Fibroblast of the aortic adventitia (primary cell): ENCODE results near the gene COL4A1. TPM values are rescaled to one million over a fixed set of nuclear protein-coding genes. Genes with fewer than 3 reads are reported as not detected.

Source experiments
- DNase-seq: peaks from one replicate; pipeline ENCODE4 v3.0.0-alpha.2; 2010; ENCODE audit warnings: low read depth
- H3K4me3 ChIP-seq: 2 replicates; pipeline ENCODE4 v1.5.1; 2011; ENCODE audit warnings: low read depth, mild to moderate bottlenecking, control low read depth, low read length, moderate library complexity
- total RNA-seq: library from RNA; depleted of rRNA; stranded (reverse); fragments of >200 nt; gene quantifications from 2 replicates; pipeline ENCODE4 v1.2.3, GENCODE V29; 2012; ENCODE audit warnings: low replicate concordance
- TF ChIP-seq, protein P1 (sequence below): IDR thresholded peaks from 2 replicates; pipeline ENCODE4 v1.5.1; 2011; ENCODE audit warnings: mild to moderate bottlenecking, low read length, control low read depth, inconsistent platforms; ENCODE audit not compliant: insufficient read depth

COL4A1 gene
- total RNA-seq, 1 donor, result 43.7 TPM

DNA sequence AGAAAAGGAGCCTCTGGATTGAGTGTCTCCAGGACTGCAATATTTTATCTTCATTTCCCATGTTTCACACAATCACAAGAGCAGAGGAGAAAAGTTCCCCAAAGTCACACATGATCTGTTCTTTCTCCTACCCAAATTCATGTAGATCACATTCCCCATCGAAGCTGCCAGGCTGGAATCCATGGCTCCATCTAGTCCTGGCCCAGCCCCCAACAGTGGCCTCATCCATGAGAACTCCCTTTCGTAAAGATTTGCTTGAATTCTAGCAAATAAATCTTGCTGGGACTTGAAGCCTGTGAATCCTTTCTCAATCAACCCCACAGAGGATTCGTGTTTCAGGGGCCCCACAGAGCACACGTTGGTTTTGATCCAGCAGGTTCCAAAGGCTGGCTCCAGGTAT is 109.5 kb downstream of the COL4A1 start:
- no peak overlapping the region for H3K4me3 ChIP-seq
- TF ChIP-seq, protein P1, sequence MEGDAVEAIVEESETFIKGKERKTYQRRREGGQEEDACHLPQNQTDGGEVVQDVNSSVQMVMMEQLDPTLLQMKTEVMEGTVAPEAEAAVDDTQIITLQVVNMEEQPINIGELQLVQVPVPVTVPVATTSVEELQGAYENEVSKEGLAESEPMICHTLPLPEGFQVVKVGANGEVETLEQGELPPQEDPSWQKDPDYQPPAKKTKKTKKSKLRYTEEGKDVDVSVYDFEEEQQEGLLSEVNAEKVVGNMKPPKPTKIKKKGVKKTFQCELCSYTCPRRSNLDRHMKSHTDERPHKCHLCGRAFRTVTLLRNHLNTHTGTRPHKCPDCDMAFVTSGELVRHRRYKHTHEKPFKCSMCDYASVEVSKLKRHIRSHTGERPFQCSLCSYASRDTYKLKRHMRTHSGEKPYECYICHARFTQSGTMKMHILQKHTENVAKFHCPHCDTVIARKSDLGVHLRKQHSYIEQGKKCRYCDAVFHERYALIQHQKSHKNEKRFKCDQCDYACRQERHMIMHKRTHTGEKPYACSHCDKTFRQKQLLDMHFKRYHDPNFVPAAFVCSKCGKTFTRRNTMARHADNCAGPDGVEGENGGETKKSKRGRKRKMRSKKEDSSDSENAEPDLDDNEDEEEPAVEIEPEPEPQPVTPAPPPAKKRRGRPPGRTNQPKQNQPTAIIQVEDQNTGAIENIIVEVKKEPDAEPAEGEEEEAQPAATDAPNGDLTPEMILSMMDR, result no peak
- no peak for DNase-seq

DNA sequence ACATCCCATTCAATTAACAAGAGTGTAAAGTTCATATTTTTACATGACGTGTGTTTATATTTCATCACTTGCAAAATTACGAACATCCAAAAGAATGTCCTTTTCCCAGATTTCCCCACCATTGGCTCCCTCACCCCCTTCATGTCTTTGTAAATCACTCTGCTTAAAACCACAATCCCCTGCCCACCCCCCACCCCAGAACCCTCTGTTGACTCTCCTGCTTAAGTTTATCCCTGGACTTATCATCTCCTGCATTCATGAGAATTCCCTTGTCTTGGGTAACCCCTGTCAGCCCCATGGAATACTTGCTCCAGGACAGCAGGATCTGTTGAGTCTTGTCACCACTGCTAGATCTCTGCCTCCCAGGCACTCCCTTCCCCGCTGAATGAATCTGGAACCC is 109.9 kb downstream of the COL4A1 start:
- TF ChIP-seq, protein P1, result no peak
- DNase-seq, result no peak
- no peak overlapping the region for H3K4me3 ChIP-seq

DNA sequence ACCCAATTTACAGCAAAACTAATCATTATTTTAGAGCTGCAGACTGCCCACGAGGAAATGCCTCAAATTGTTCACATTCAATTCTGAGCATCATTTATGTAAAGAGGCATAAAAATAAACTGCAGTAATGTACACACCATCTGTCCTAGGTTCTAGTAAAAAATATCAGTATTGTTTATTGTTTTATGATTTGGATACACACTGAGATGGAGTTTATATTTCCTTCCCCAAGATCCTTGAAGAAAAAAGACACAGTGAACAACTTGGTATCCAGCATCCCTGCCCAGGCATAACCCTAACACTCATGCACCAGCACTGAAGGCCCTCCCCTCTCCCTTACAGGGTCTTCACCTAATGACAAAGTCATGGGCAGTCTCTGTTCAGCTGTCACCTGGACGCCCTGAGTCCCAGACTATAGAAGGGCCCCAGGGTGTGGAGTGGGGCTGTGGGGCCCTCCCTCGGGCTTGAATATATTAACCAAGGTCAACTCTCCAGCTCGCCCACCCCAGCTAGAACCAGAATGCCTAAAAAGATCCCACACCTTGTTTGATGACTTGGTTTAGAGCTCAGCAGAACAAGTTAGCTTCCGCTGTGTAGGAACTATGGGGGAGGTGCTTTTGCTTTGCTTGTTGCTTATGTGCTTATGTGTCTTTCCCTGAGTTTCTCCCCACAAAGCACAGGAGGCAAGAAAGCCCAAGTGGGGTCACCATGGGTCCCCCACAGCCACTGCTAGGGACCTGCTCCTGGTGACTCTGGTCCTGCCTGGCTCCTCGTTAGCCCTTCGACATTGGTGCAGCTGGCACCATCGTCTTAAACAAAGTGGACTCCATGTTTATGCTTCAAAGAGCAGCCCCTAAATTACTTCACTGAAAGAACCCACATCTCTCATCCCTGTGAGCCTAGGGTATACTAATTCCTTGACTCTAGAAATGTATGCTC is 111.1 kb downstream of the COL4A1 start:
- DNase-seq, result no peak
- TF ChIP-seq, protein P1, result no peak
- no peak overlapping the region for H3K4me3 ChIP-seq

DNA sequence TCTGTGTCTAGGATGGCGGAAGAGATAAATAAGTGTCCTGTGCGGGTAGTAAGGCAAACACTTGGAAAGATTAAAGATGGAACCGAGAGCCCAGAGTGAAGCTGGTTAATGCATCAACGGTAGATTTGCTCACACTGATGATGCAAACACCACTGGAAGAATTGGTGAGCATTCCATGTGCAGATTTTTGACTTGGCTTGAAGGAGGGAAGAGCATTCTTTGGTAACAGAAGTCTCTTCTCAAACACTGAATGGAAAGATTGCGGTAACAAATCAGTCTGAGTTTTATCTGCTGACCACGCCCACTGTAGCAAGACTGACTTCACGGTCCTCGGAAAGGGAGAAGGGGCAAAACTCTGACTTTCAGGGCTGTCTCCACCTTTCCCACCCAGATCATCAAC is 112.5 kb downstream of the COL4A1 start:
- TF ChIP-seq, protein P1, result no peak
- no peak for DNase-seq
- H3K4me3 ChIP-seq, result no peak overlapping the region

DNA sequence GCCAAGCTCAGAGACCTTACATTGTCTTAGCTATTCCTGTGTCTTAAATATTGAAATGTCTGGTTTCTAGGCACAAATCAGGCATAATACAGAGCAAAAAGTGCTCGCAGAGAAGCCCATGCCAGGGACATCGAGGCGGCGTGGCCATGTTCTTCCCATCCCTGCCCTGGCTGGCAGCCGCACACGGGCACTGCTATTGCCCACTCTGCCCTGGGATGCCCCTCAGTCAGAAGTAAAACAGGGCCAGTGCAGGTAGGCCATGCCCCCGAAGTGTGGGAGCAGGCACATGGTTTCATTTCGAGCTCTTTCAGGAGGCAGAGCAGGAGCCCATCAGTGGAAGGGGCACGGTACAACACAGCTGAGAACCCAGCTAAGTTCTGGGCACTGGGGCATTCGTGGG is 113.5 kb downstream of the COL4A1 start:
- DNase-seq, result no peak
- TF ChIP-seq, protein P1, result no peak

DNA sequence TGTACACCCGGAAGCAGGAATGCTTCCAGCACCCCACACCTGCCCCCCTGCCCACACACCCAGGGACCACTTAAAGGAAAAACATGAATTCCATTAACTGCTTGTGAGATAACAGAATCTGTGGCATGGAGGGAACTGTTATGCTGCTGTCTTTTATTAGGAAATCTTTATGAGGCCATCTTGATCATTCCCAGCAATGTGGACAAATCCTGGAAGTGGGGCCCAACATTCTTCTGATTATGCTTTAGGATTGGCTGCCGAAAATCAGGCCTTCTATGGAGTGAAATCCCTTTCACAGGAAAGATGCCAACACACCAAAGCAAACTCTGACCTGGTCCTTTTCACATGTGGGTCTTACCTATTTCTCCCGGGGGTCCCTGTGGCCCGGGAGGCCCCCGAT is 114.5 kb downstream of the COL4A1 start:
- TF ChIP-seq, protein P1, result no peak
- DNase-seq, result no peak
- H3K4me3 ChIP-seq, result no peak overlapping the region

More for the DNA sequence above, 113.5 kb downstream of the COL4A1 start:
- H3K4me3 ChIP-seq, result no peak overlapping the region
